DMS53 treated with DMSO at 0.1 percent for 48 hours (cell line): ENCODE data around the gene FOXP4.
"Not testable (repeated sequence)": the region's sequence is repeated elsewhere in the genome, so short reads cannot be mapped to it uniquely, and the experiment has no call there.

Source experiments
- DNase-seq: peaks from one replicate; lab custom pipeline; 2025; ENCODE audit not compliant: unreplicated experiment; lab: John Stamatoyannopoulos, UW

Gene FOXP4

GRCh38 chr6:41598670-41599014 is 52.5 kb downstream of the FOXP4 start:
- DNase-seq = no peak

DNA sequence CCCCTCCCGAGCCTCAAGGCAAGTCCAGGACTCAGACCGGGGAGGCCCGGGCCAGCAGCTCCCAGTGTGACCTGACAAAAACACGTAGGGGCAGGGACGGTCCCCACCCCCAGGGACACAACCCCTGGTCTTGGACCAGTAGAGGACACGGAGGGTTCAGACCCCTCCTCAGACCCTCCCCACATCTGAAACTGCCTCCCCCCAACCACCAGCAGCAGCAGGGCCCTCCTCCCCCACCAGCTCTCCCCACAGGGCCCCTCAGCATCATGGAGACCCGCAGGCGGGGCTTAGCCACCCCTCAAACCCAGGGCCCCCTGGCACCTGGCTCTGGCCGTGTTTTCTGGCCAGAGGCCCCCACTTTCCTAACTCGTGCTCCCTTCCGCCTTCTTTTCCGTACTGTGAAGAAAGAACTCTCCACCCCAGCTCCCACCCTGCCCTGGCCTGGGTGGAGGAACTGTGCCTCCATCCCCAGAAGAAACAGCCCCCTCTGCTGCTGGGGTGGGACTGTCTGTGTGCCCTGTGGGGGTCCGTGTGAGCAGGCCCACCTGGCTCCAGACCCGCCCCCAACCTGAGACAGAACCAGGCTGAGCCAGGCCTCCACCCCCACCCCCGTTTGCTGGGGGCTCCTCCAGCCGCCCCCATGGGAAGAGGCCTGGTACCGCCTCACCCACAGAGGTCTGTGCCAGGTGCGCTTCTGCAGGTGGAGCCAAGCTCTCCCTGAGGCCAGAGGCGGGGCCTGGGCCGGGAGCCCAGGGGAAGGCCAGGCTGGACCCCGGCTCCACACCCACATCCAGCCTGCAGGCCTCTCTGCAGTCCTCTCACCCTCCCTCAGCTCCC is 53.1 kb downstream of the FOXP4 start:
- DNase-seq = no peak

DNA sequence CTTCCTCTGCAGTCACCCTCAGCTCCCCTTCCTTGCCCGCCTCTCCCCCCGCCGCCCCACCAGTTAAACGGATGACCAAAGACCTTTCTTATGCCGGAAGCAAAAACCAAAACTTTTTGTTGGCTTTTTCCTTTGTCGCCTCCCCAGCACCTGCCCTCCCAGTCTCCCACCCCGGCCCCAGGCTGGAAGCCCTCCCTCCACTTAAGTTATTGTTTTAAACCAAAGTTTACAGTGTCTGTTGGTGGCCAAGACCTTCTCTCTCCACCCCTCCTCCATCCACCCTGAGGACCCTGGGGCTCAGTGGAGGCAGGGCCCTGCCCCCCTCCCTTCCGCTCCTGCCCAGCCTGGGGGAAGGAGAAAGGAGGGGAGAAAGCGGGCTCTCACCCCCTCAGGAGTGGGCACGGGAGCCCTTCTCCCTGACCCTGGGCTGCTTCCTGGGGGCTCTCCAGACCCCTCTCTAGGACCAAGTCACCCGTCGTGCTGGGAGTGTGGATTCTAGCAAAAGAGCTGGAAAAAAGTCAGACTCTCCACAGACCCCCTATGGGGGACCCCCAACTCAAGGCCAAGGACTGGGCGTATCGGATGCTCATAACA is 53.8 kb downstream of the FOXP4 start:
- DNase-seq = no peak

DNA sequence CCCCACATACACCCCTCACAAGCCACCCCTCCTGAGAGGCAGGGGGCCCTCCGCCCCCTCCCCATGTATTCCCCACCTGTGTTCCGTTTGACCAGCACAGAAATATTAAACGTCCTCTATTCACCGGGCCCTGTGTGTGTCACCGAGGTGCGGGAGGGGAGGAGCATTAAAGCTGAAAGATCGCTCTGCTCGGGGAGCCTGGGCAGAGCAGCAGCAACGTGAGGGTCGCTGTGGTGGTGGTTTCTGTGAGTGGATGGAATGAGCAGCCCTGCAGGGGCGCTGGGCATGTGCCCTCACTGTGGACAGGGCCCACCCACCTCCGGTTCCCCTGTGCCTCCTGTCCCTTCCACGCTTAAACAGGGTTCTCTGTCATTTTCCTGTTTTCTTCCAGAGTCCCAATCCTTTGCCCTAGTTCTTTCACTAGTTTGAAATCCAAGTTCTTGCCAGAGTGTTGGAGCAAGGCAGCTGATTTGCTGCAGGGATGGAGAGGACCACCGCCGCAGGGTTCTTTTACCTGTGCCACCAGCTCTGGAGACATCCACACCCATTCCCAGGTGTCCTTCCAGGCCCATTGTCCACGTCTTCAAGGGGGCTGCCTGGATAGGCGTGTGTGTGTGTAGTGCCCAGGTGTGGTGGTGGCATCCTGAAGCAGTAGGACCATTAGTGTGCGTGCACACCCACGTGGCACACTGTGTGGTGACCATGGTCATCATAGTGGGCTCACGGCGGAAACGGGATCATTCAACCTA is 54.5 kb downstream of the FOXP4 start:
- DNase-seq = no peak

DNA sequence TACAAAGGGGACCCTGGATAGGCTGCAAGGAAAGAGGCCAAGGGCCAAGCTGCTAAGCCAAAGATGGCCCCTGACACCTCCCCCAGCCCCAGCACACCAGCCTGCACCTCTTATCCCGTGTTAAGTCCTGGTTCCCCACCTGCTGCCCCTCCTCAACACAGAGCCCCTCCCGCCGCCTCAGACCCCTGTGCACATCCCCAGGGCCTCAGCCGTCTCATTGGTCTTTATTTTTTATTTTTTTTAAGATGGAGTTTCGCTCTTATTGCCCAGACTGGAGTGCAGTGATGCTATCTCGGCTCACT is 55.0 kb downstream of the FOXP4 start:
- DNase-seq = no peak

DNA sequence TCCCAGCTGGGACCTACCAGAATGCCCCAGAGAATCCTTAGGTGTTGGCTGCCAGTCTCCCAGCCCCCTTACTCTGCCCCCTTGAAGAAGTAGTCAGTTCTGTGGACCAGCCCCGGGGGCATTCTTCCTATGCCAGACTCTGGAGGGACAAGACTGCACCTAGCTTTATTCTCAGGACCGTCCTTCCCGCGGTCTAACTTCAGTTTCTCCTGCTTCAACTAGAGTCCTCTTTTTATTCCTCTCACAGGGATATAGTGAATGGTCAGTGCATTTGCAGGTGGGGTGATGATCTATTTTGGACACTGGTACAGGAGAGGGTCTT is 56.2 kb downstream of the FOXP4 start:
- no peak for DNase-seq

DNA sequence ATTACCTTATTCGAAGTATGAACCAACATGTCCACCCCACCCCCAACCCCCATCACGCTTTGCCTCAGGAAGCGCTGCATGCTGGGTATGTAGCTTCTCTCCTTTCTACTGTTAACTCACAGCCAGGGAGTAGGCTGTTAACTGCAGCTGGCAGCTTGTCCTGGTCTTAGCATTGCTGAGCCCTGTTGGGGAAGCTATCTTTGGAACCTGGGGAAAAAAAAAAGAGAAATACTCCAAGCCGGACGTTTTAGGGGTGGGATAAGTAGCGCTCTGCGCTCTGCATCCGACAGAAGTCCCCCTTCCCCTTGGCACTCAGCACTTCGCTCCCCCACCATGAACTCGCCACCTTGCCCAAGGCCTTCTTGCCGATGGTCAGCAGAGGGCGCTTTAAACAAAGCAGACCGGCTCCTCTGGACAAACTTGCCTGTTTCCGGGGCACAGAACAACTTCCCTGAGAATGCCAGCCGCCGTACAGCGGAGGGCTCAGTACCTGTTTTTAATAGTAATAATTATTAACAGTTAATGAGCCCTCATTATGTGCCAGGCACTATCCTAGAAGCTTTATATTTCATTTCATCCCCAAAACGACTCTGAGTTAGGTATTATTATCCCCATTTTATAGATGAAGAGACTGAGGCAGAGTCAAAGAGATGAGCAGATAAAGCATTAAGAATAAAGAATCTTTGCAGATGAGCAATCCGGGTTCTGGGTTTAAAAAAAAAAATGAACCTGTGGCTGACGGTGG is 56.9 kb downstream of the FOXP4 start:
- peak; percentile 84 for DNase-seq

DNA sequence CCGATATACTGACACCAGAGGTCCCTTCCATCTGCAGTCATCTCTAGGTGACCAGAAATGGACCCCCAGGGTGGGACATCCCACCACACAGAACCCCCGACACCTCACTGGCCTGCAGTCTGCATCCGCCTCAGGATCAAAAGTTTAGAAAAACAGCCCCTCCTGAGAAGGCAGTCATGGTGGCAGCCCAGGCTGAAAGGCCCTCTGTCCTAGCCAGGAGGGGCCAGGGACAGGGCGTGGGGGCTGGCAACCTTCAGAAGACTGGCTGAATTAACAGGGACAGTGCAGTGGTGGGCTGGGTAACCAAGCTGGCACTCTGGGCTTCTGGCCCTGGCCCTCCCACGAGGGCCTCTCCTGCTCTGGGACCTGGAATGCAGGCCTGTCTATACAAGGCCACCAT is 57.8 kb downstream of the FOXP4 start:
- no peak for DNase-seq

- DNase-seq = no peak
These were observed 59.5 kb downstream of the FOXP4 start for GRCh38 chr6:41605649-41606048.

DNA sequence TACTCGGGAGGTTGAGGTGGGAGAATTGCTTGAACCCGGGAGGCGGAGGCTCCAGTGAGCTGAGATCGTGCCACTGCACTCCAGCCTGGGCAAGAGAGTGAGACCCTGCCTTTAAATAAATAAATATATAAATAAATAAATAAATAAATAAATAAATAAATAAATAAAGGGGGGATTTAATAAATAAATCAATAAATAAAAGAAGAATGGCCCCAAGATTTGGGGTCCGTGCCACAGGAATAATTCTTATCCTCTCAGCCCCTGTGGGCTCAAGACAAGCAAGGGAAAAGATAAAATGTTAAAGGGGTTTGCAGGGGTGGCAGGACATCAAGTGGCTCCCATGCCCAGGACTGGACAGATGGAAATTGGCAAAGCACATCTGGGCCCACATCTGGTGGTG is 60.9 kb downstream of the FOXP4 start:
- DNase-seq = no peak

GRCh38 chr6:41607736-41608135 is 61.6 kb downstream of the FOXP4 start:
- DNase-seq = no peak

DNA sequence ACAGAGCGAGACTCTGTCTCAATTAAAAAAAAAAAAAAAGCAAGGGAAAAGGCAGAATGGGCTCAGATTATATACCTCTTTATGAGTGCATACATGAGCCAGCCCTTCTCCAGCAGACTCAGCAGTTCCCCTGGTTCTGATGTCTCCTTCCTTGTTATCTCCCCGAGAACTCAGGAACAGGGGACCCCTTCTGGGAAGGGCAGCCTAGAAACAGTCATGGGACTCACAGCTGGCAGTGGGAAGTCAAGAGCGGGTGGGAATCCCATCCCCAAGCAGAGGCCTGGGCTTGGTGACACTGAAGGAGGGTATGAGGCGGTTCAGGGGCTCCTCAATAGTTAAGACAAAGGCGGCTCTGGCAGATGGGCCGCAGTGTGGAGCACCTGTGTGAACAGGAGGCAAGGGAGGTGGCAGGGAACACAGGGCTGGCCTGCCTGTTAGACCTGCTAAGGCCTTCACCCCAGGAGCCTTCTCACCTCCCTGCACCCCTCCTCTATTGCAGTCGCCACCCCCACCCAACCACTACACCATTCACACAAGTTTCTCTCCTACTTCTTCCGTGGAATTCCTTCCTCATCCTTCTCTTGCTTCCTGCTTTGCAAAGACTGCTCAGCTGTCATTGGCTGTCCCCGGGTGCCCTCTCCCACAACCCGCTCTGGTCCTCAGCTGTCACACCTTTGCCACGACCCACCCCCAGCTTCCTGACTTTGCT is 62.4 kb downstream of the FOXP4 start:
- DNase-seq = no peak

- DNase-seq = no peak
These were observed 68.5 kb downstream of the FOXP4 start for GRCh38 chr6:41614715-41615114.

- no peak for DNase-seq
These were observed 69.1 kb downstream of the FOXP4 start for GRCh38 chr6:41615311-41615710.

DNA sequence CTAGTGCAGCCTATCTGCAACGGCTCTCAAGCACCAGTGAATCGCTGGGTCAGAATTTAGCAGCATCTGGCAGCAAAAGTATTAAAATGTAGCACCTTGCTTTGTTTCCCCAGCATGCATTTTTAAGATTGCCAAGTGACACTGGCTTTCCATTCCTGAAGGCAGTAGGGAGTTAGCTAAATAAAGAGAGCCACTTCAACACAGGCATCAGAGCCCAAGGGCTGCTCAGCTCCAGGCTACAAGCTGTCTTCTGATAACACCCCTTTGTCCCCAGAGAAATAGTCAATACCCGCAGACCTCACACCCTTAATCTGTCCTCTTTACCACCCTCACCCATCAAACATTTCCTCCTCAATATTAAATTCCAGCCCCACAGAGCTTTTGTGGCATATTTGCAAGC is 72.4 kb downstream of the FOXP4 start:
- no peak for DNase-seq

GRCh38 chr6:41619193-41619592 is 73.0 kb downstream of the FOXP4 start:
- DNase-seq = not testable (repeated sequence)

- DNase-seq = no peak
These were observed 75.2 kb downstream of the FOXP4 start for GRCh38 chr6:41621367-41621766.

- no peak for DNase-seq
These were observed 75.6 kb downstream of the FOXP4 start for GRCh38 chr6:41621802-41622201.

GRCh38 chr6:41622206-41622988 is 76.2 kb downstream of the FOXP4 start:
- DNase-seq = no peak

- no peak for DNase-seq
These were observed 77.1 kb downstream of the FOXP4 start for GRCh38 chr6:41623330-41623729.
